Stomach (tissue), 9 donors: ENCODE measurements around the gene SLC16A6. TPM values are rescaled to one million over a fixed set of nuclear protein-coding genes. Genes with fewer than 3 reads are reported as not detected.
"Not testable (repeated sequence)": the region's sequence is repeated elsewhere in the genome, so short reads cannot be mapped to it uniquely, and the experiment has no call there.

Source experiments
- DNase-seq, 2 donors: peaks; one replicate each; pipeline versions ENCODE4 v3.0.0 to v3.0.0-alpha.2; 2013 to 2019
- H3K27ac ChIP-seq, 5 donors: fragments of 200-600 bp in 4 of 5; sonication (generic) in 4 of 5; one replicate each; pipeline ENCODE4 v1.5.1; 2013 to 2019; ENCODE audit warnings: mild to moderate bottlenecking in 1 of 5, moderate library complexity in 1 of 5
- H3K27me3 ChIP-seq, 3 donors: fragments of 200-600 bp; sonication (generic); one replicate each; pipeline ENCODE4 v1.5.1; 2017 to 2019; ENCODE audit warnings: mixed run types in 1 of 3
- H3K36me3 ChIP-seq, 4 donors: fragments of 200-600 bp; sonication (generic); 1 replicate in 3 of 4; 2 replicates in 1 of 4; pipeline ENCODE4 v1.5.1; 2016 to 2019
- H3K4me1 ChIP-seq, 4 donors: fragments of 200-600 bp; sonication (generic); one replicate each; pipeline ENCODE4 v1.5.1; 2016 to 2019
- H3K4me3 ChIP-seq, 4 donors: fragments of 200-600 bp; sonication (generic) in 3 of 4; one replicate each; pipeline ENCODE4 v1.5.1; 2016 to 2019; ENCODE audit warnings: mild to moderate bottlenecking in 1 of 4
- H3K9me3 ChIP-seq, 4 donors: fragments of 200-600 bp; sonication (generic); one replicate each; pipeline ENCODE4 v1.5.1; 2016 to 2019
- EP300 ChIP-seq: sonication (generic); formaldehyde crosslinking; IDR thresholded peaks from one replicate; pipeline ENCODE4 v1.6.1; 2017; ENCODE audit warnings: antibody characterized with exemption
- POLR2A ChIP-seq, 4 donors: fragments of 450-650 bp; IDR thresholded peaks; one replicate each; pipeline ENCODE4 v1.6.1; 2016; ENCODE audit warnings: antibody characterized with exemption in 4 of 4, control low read depth in 2 of 4, mild to moderate bottlenecking in 1 of 4, moderate library complexity in 1 of 4
- POLR2AphosphoS5 ChIP-seq, 3 donors: sonication (generic); formaldehyde crosslinking; IDR thresholded peaks; one replicate each; pipeline ENCODE4 v1.6.1; 2016; ENCODE audit warnings: antibody characterized with exemption in 3 of 3
- WGBS, 5 donors: extraction: QIAGEN DNeasy Blood & Tissue Kit in 3 of 5; methylation state at CpG; one replicate each; pipeline versions ENCODE4 v1.1.5 to v1.1.7; 2013 to 2018; 5-methylcytosine and 5-hydroxymethylcytosine counted together
- intact Hi-C: fragments of 100-400 bp; cut with DNase I; formaldehyde crosslinking; loops from one replicate; pipeline ENCODE4 v1.15.1; 2023; ENCODE audit warnings: low total_unique reads
- polyA plus RNA-seq, 3 donors: library from polyadenylated mRNA; stranded (reverse); fragments of 200-250 nt; gene quantifications; one replicate each; pipeline ENCODE4 v1.2.3, GENCODE V29; 2013
- total RNA-seq, 5 donors: library from RNA; depleted of rRNA; stranded (reverse); fragments of >200 nt; gene quantifications; one replicate each; pipeline versions ENCODE4 v1.1.0 to v1.2.3, GENCODE V29; 2014 to 2016
- TF ChIP-seq, protein P1 (sequence below), 7 experiments: fragments of 450-650 bp in 4 of 7; fragments of 200-600 bp in 3 of 7; sonication (generic) in 3 of 7; IDR thresholded peaks; one replicate each; pipeline ENCODE4 v1.5.1; 2016 to 2019; ENCODE audit warnings: antibody characterized with exemption in 7 of 7, control low read depth in 2 of 7, mild to moderate bottlenecking in 1 of 7
- donor health status: healthy with polysubstance abuse.
- donor health status: Bipolar disorder and iron deficiency.
- donor health status: healthy.

Gene SLC16A6
- total and polyA plus RNA-seq, 8 donors = 0.37 to 0.92 (median 0.80) TPM; not detected in 5

DNA sequence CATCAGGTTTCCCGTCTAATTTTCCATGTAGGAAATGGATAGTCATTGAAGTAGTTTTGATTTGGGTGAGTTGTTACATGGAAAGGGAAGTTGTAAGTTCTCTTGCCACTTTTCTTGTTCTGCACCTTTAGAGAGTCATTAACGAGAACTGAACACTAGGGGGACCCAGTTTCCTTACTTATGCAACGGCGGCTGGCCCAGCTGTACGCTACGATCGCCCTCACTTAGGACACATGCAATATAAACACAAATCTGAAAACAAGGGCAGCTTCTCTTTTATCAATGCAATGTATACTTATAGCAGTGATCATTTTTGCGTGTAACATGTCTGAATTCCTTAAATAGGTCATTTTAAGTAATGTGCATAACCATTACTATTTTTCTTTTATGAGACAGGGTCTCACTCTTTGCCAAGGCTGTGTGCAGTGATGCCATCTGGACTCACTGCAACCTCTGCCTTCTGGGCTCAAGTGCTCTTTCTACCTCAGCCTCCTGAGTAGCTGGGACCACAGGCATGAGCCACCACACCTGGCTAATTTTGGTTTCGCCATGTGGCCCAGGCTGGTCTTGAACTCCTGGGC is 27.7 kb downstream of the SLC16A6 start:
- not testable (repeated sequence) for H3K9me3 ChIP-seq, H3K36me3 ChIP-seq, H3K4me3 ChIP-seq, H3K27ac ChIP-seq, H3K27me3 ChIP-seq
- peak in 1 of 2 donors; percentile 73 for DNase-seq
- intact Hi-C loops = loop anchor here (10.0 kb wide), 2 partner anchors 132 to 172 kb away; no protein-coding TSS in a partner anchor
- TF ChIP-seq, protein P1, sequence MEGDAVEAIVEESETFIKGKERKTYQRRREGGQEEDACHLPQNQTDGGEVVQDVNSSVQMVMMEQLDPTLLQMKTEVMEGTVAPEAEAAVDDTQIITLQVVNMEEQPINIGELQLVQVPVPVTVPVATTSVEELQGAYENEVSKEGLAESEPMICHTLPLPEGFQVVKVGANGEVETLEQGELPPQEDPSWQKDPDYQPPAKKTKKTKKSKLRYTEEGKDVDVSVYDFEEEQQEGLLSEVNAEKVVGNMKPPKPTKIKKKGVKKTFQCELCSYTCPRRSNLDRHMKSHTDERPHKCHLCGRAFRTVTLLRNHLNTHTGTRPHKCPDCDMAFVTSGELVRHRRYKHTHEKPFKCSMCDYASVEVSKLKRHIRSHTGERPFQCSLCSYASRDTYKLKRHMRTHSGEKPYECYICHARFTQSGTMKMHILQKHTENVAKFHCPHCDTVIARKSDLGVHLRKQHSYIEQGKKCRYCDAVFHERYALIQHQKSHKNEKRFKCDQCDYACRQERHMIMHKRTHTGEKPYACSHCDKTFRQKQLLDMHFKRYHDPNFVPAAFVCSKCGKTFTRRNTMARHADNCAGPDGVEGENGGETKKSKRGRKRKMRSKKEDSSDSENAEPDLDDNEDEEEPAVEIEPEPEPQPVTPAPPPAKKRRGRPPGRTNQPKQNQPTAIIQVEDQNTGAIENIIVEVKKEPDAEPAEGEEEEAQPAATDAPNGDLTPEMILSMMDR (IDR thresholded peaks at IDR 0.05) = peak in 4 of 7 experiments; percentile 49 to 66 (median 50)
- WGBS, 5 donors = 10 to 12% (median 11%) methylated on average over 9 of the region's 9 CpGs
- H3K4me1 ChIP-seq = peaks cover 0 to 48% (median 21%) of the 10 kb centered on the region in 4 donors

DNA sequence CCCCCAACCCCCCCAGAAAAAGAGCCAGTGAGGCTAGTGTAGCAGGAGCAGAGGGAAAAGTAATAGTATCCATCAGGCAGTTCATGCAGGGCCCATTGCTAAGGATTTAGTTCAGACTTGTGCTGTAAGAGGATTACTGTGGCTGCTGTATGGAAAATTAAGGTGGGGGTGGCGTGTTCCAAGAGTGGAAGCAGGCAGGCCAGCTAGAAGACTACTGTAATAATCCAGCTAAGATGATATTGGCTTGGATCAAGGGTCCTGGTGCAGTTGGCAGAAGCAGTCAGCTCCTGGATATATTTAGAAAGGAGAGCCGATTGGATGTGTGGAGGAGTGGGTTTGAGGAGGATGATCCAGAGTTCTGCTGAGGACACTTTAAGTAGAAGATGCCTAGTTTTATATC is 28.5 kb downstream of the SLC16A6 start:
- not testable (repeated sequence) for H3K27ac ChIP-seq, DNase-seq, H3K27me3 ChIP-seq, H3K9me3 ChIP-seq, H3K4me3 ChIP-seq, H3K36me3 ChIP-seq
- peaks cover 0 to 49% (median 22%) of the 10 kb centered on the region in 4 donors for H3K4me1 ChIP-seq
- WGBS, 5 donors = 62 to 84% (median 72%) methylated on average over 2 of the region's 2 CpGs
- intact Hi-C loops = loop anchor here (10.0 kb wide), 2 partner anchors 132 to 172 kb away; no protein-coding TSS in a partner anchor

DNA sequence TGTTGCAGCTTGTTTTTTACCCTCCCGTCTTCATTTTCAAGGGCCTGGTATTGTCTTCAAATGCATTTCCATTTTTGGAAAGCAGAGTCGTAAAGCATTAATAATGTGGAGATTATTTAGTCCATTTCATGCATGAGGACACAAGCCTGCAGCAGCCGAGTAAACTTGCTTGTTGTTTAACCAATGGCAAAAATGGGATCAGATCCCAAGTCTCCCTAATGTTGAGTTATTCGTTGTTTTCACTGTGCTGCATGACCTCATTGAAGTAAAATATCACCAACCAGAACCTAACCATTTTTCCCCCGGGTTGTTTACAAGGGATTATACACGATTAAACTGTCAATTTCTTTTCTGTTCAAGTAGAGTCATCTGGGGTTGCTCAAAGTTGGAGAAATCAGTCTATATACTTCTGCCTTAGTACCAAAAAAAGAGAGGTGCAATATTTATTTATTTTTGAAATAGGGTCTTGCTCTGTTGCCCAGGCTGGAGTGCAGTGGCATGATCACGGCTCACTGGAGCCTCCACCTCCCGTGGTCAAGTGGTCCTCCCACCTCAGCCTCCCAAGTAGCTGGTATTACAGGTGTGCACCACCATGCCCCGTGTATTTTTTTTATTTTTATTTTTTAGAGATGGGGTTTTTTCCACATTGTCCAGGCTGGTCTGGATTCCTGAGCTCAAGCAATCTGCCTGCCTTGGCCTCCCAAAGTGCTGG is 30.7 kb downstream of the SLC16A6 start:
- DNase-seq = no peak
- H3K4me3 ChIP-seq = no peak overlapping the region
- peaks cover 3 to 21% (median 20%) of the 10 kb centered on the region in 4 donors for H3K36me3 ChIP-seq
- H3K27ac ChIP-seq = peak overlapping the region in 1 of 5 donors; percentile 34
- intact Hi-C loops = loop anchor here (10.0 kb wide), 2 partner anchors 135 to 175 kb away; no protein-coding TSS in a partner anchor
- no peaks in the 10 kb centered on the region for H3K27me3 ChIP-seq
- TF ChIP-seq, protein P1 (IDR thresholded peaks at IDR 0.05) = no peak
- TF ChIP-seq EP300 (no peak), POLR2A (IDR thresholded peaks at IDR 0.05) (no peak), POLR2AphosphoS5 (IDR thresholded peaks at IDR 0.05) (no peak)
- peaks cover 0 to 52% (median 27%) of the 10 kb centered on the region in 4 donors for H3K4me1 ChIP-seq
- WGBS, 5 donors = 53 to 62% (median 62%) methylated on average over 9 of the region's 9 CpGs
- H3K9me3 ChIP-seq = no peaks in the 10 kb centered on the region

DNA sequence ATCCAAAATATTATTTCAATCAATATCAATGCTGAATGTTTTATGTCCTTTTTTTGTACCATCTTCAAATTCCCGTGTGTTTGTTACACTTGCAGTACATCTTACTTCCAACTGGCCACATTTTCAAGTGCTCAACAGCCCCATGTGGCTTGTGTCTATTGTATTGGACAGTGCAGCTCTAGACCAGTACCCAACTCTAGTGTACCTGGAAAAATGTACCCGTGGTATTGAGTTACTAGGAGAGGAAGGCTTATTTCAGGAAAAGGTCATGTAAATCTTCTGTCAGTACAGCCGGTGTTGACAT is 31.3 kb downstream of the SLC16A6 start:
- intact Hi-C loops, DNase-seq, H3K9me3 ChIP-seq, H3K27me3 ChIP-seq: not testable (repeated sequence)
- Histone ChIP-seq H3K27ac (peak overlapping the region in 4 of 5 donors; percentile 31 to 81 (median 68)), H3K4me3 (peak overlapping the region in 2 of 4 donors; percentile 6 to 26), H3K36me3 (peaks cover 3 to 27% (median 26%) of the 10 kb centered on the region in 4 donors), H3K4me1 (peaks cover 0 to 54% (median 29%) of the 10 kb centered on the region in 4 donors)
- WGBS, 5 donors = 25 to 59% (median 38%) methylated on average over 3 of the region's 3 CpGs

DNA sequence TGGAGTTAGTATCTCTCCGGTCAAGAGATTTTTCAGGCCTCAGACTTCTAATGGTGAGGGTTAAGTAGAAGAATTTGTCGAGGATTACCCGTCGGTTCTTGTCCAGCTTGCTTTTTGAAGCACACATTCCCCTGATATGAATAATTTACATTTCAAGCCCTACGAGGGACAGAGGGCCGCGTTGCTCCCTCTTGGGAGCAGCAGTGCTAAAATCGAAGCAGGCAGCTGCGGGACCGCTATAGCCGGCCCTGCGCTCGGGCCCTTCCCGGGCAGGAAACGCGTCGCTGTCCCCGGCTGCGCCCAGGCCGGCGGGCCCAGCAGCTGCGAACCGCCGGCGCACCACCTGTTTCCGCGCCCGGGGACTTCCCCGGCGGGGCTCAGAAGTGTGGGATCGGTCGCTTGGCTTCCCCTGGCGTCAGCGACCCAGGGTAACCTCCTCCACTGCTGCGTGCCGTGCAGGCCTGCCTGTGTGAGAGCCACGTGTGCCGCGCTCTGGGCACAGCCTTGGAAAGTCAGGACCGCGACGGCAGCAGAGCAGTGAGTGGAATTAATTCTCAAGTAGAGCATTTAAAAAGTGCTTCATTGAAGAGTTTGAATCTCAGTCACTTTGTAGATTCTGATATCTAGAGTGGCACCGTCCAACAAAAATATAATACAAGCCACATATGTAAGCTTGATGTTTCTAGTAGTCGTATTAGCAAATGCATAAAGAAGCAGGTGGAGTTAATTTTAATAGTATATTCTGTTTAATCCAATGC is 31.9 kb downstream of the SLC16A6 start:
- H3K4me3 ChIP-seq = peak overlapping the region in 2 of 4 donors; percentile 6 to 26
- TF ChIP-seq POLR2AphosphoS5 (IDR thresholded peaks at IDR 0.05) = peak in 2 of 3 donors; percentile 59 to 65
- peak overlapping the region; percentile 54 to 81 (median 79) for H3K27ac ChIP-seq
- 6 to 12% (median 12%) methylated on average over 19 to 38 of the region's 44 CpGs for WGBS, 5 donors
- peak; percentile 46 to 89 for DNase-seq
- peaks cover 0 to 54% (median 29%) of the 10 kb centered on the region in 4 donors for H3K4me1 ChIP-seq
- H3K27me3 ChIP-seq, intact Hi-C loops, H3K9me3 ChIP-seq: not testable (repeated sequence)
- H3K36me3 ChIP-seq = peaks cover 3 to 32% (median 31%) of the 10 kb centered on the region in 4 donors
